Embryonic facial prominence (tissue), 1 donor: ENCODE results near the gene UHRF2.
"Not testable (repeated sequence)": the region's sequence is repeated elsewhere in the genome, so short reads cannot be mapped to it uniquely, and the experiment has no call there.

Experiments
- DNase-seq: peaks from one replicate; pipeline ENCODE4 v3.0.0-alpha.2; 2016; ENCODE audit errors: extremely low spot score

UHRF2 gene

DNA sequence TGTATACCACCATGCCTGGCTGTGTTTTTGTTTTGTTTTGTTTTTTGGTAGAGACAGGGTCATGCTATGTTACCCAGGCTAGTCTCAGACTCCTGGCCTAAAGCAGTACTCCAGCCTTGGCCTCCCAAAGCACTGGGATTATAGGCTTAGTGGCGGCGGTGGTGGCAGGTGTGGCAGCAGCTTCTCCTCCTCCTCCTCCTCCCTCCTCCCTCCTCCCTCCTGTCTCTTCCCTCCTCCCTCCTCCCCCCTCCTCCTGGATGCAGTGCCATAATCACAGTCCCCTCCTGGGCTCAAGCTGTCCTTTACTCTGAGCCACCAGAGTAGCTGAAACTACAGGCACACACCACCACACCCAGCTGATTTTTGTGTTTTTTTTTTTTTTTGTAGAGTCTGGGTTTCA lies 71.2 kb downstream of the UHRF2 start:
- DNase-seq = no peak

GRCh38 chr9:6488395-6488794 lies 75.4 kb downstream of the UHRF2 start:
- DNase-seq = no peak

GRCh38 chr9:6489099-6489498 lies 76.1 kb downstream of the UHRF2 start:
- no peak for DNase-seq

GRCh38 chr9:6490863-6491262 lies 77.9 kb downstream of the UHRF2 start:
- DNase-seq = no peak

DNA sequence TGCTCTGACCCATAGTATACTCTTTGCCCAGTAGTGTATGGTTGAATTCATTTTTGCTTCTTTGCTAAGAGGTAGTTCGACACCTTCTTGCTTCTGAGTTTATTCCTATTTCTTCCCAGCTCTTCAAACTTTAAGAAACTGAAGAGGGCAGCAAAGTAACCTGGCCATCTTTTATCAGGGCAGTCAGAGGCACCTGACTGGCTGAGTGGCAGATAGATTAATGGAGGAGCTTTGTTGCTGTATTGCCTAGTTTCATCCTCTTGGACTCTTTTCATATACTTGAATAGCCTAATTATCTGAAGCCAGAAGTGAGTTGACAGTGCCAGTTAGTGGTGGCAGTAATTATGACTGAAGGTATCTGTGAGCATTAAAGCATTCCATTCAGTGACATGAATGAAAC lies 82.5 kb downstream of the UHRF2 start:
- DNase-seq = no peak

GRCh38 chr9:6498982-6499381 lies 86.0 kb downstream of the UHRF2 start:
- DNase-seq = no peak

- no peak for DNase-seq
These were observed 88.7 kb downstream of the UHRF2 start for GRCh38 chr9:6501526-6502210.

DNA sequence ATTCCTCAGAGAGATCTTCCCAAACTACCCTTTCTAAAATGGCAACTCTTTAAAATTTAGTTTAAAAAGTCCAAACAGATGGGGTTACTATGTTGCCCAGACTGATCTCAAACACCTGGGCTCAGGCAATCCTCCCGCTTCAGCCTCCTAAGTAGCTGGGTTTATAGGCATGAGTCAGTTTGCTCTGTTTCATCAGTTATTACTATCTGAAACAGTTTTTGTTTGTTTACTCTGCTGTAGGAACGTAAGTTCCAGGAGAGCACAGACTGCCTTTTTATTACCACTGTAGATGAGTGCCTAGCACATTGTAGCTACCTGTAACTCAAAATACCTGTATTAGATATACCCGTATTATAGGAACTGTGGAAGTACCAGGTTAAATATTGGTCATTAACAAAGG lies 89.4 kb downstream of the UHRF2 start:
- no peak for DNase-seq

DNA sequence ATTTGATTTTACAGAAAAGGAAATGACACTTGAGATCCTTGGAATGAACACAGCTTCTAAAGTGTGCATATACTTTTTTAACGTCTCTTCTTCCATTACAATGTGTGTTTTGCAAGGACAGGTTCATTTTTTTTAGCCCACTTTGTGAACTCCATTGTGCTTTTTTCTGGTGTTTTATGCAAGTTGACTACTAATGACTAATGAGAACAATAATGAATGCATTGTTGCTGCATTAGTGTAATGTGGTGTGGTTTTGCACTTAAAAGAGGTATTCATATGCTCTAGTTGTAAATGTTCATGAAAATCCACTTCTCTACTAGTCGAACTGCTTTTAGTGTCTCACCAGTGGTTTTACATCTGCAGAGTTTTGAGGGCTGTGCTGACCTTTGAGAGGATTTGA lies 93.6 kb downstream of the UHRF2 start:
- no peak for DNase-seq

GRCh38 chr9:6512085-6512657 lies 99.2 kb downstream of the UHRF2 start:
- no peak for DNase-seq

GRCh38 chr9:6522263-6522662 lies 109.3 kb downstream of the UHRF2 start:
- no peak for DNase-seq

GRCh38 chr9:6525326-6526045 lies 112.5 kb downstream of the UHRF2 start:
- DNase-seq = no peak

GRCh38 chr9:6535594-6535993 lies 122.6 kb downstream of the UHRF2 start:
- no peak for DNase-seq

GRCh38 chr9:6538666-6539071 lies 125.7 kb downstream of the UHRF2 start:
- DNase-seq = no peak

GRCh38 chr9:6542617-6543016 lies 129.6 kb downstream of the UHRF2 start:
- DNase-seq = not testable (repeated sequence)

GRCh38 chr9:6543204-6543603 lies 130.2 kb downstream of the UHRF2 start:
- DNase-seq = no peak

DNA sequence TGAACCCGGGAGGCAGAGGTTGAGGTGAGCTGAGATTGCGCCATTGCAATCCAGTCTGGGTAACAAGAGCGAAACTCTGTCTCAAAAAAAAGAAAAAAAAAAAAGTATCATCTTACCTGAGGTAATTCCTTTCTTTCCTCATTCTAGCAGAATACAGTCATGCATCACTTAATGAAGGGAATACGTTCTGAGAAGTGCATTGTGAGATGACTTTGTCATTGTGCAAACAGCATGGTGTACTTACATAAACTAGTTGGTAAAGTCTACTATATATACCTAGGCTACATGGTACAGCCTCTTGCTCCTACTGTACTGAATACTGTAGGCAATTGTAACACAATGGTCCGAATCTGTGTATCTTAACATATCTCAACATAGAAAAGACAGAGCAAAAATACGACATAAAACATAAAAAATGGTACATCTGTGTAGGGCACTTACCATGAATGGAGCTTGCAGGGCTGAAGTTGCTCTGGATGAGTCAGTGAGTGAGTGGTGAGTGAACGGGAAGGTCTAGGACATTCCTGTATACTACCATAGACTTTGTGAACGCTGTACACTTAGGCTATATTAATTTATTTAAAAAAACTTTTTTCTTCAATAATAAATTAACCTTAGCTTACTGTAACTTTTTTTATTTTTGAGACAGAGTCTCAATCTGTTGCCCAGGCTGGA lies 132.2 kb downstream of the UHRF2 start:
- no peak for DNase-seq

DNA sequence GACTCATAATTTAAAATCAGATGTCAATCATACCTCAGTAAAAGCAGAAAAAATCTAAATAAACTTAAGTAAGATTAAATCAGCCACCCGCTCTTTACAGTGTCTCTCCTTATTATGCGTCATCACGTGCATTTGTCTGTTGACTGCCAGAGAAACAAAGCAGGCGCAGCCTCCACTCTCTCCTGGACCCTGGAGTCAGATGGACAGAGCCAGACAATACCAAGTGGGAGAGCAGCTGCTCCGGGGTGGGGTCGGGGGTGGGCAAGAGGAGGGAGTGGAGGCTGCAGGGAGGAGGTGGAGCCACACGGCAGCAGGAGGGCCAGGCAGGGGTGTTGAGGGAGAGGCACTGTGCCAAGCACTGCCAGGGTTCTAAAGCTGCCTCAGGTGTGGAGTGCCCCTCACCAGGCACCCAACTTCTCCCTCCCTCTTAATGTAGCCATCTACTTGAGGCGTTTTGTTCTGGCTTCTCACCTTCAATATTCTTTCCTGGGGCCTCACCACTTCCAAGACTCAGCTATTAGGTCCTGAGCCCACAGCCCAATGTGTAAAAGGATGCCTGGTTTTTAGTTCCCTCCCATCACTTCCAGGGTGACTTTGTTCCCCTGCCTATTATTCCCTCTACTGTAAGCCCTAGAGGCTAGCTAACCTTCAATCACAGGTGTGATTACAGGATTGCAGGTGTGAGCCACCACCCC lies 136.3 kb downstream of the UHRF2 start:
- no peak for DNase-seq

DNA sequence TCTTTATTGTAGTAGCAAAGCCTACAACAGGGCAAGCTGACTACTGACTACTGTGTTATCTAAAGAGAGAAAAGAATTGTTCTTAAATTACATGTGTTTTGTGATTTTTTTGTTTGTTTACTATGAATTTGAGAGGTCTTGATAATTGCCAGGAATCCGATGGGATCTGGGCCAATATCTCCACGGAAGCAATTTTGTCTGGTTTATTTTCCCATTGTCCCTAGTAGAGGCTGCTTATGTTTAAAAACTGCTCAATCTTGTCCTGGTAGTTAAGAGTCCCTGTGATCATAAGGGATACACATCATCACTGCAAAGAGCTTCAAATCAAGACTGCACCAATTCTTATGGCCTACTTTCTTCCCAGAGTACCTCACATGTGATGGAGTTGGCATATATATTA lies 138.1 kb downstream of the UHRF2 start:
- DNase-seq = no peak

GRCh38 chr9:6552033-6552432 lies 139.0 kb downstream of the UHRF2 start:
- no peak for DNase-seq

GRCh38 chr9:6552498-6553121 lies 139.6 kb downstream of the UHRF2 start:
- no peak for DNase-seq

- no peak for DNase-seq
These were observed 140.9 kb downstream of the UHRF2 start for GRCh38 chr9:6553866-6554265.
